AG08395 (cell line): ENCODE results near the gene LAMC2.

Experiments
- DNase-seq: peaks from one replicate; pipeline ENCODE4 v3.0.0; 2012; ENCODE audit warnings: mixed read lengths, low spot score

The LAMC2 gene

DNA sequence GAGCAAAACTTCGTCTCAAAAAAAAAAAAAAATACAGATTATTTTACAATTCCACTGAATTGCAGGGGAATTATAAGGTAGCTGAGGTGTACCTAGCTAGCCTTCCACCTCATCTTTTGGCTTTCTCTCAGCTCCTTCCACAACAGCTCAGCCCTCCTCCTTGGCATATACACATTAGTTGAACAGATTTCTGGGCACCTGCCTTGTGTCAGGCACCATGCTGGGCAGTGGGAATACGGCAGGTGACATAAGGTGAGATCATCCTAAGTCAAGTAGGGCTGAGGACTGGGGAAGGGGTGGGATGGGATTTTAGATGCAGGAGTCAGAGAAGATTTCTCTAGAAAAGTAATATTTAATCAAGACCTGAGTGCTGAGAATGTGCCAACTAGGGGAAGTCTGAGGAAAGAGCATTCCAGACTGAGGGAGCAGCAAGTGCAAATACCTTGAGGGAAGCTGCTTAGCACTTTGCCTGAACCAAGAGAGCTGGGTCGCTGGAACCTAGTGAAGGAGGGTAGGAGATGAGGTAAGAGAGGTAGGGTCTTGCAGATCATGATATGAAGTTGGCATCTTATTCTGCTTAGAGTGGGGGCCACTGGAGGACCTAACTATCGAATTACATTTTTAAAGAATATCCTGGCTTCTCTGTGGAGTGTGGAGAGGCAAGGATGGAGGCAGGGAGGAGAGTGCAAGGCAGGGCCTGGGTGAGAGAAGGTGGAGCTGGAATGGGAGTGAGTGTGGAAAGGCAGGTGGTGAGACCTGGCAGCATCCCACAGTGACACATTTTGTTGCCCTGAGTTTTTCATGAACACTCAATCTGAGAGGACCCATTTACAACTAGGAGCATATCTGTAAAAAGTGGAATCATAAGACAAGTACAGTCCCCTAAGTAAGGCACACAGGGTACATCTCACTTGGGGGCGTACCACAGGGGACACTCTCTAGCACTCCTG lies 28.2 kb downstream of the LAMC2 start:
- DNase-seq: no peak

DNA sequence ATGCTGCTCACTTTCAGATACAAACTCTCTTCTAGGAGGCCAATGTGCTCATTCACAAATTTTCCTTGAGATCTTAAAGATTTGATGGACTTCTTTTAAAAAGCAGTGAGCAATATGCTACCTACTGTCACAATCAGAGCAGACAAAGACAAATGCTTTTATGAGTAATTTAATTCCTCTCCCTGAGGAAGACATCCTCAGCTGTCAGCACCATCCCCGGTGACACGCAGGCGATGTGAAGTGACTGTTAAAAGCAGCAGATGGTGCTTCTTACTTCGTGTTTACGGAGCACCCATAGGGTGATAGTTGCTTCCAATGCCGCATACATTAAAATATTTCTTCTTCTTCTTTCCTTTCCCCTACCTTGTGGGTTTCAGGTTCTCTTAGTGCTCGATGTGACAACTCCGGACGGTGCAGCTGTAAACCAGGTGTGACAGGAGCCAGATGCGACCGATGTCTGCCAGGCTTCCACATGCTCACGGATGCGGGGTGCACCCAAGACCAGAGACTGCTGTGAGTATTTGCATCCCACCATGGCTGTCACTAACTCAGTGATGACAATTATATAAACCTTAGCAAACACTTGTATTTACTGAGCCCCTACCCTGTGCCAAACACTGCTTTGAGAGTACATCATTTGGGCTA lies 29.1 kb downstream of the LAMC2 start:
- no peak for DNase-seq

DNA sequence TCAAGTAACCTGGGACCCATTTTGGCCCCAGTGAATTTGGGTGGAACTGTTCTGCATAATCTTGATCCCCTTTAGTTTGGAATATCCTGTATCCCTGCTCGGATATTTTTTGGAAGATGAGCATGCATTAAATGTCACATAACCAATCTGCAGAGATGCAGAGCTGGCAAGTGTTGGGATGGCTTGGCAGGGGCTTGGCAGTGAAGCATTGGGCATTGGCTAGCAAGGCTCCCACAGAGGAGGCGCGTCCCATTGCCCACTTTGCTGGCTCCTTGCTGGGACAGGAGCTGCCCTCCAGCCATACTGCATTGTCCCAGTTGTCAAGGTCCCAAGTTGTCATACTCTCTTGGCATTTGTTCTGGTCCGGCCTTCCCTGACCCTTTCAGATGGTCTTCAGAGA lies 29.9 kb downstream of the LAMC2 start:
- DNase-seq: no peak

DNA sequence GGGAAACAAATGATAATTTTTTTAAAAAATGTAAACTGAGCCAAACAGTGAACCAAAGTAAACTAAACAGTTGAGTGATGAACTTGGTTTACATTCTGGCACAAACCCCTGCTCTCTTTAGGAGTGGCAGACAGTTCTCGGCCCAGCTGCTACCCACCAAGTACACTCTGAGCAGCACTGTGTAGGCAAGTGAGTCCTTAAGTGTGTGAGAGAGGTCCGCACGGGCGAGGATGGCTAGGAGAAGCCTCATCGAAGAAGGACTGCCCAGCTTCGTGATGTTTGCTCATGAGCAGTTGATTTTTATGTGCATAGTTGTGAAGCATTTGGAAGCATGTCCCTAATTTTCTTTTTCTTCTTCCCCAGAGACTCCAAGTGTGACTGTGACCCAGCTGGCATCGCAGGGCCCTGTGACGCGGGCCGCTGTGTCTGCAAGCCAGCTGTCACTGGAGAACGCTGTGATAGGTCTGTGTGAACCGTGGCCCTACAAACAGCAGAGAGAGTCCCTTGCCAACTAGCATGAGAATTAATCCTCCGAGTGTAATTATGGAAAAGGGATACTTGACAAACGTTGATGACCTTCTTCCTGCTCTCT lies 32.1 kb downstream of the LAMC2 start:
- peak; percentile 26 for DNase-seq

DNA sequence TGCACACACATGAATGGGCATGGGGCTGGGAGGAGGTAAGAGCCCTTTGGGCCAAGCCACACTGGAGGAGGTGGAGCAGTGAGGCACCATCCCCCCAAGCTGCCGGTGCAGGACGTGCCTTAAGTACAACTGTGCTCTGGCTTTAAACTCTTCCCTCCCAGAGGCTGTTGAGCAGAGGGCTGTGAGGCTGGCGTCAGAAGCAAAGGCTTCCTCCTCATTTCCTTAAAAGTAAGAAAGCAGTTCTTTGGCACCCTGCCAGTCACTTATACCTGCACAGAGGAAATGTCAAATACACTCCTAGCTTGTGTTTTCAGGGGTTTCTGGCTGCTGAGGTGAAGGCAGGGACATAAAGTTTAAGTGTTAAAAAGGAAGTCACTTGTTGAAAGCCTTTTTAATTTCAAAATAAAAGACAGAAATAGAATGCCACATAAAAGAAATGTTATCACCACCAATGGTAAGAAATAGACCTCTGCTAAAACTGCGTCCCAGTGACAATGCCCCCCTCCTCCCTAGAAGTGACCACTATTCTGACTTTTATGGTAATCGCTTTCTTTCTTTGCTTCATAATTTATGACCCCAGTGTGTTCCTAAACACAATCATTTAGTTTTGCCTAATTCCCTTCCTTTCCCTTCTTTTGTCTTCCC lies 33.0 kb downstream of the LAMC2 start:
- DNase-seq: no peak

DNA sequence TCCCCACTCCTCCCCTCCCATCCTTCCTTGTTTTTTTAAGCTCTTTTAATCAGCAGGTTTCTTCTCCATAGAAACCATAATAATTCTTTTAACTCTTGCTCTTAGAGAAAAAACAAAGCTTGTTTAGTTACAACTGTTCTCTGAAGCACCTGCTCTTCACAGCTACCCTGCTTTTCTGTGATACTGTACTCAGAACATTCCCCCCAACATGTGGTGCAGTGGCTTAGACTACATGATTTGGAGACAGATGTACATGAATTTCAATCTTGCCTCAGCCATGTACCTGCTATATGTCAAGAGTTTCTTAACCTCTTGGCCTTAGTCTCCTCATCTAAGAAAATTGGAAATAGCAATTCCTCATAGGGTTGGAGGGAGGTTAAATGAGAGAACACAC lies 33.5 kb downstream of the LAMC2 start:
- no peak for DNase-seq

GRCh38 chr1:183222909-183223308 lies 36.8 kb downstream of the LAMC2 start:
- DNase-seq: no peak

GRCh38 chr1:183223467-183223866 lies 37.4 kb downstream of the LAMC2 start:
- DNase-seq: peak; percentile 26

GRCh38 chr1:183226361-183226760 lies 40.3 kb downstream of the LAMC2 start:
- no peak for DNase-seq

- DNase-seq: no peak
Observed at GRCh38 chr1:183226963-183227362, 40.9 kb downstream of the LAMC2 start.

- DNase-seq: peak; percentile 62
Observed at GRCh38 chr1:183227422-183228346, 41.6 kb downstream of the LAMC2 start.

DNA sequence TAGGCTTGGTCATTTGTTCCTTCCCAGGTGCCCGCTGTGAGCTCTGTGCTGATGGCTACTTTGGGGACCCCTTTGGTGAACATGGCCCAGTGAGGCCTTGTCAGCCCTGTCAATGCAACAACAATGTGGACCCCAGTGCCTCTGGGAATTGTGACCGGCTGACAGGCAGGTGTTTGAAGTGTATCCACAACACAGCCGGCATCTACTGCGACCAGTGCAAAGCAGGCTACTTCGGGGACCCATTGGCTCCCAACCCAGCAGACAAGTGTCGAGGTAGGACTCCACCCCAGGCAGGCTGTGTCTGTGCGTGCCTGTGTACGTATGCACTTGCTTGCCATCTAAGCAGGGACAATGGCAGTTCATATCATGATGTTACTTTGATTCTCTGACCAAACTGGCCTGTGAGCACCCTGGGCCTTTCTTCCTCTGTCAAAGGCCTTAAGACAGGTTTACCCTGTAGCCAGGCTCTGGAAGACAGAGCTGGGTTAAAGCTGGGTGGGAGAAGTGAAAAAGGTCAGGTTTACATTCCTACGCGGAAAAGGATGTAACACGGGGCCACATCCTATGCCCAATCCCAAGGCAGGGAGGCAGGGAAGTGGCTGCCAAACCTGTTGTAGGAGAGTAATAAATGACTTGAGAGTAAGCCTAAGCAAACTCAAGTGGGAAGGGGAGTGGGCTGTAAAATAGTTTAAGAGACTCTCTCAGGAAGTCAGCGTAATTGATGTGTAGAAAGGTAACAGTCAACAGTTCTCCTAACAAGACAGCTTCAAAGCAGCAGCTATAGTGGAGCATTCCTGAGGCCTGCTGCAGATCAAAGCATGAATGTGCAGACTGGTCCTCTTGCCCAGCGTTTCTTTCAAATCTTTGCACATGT lies 42.5 kb downstream of the LAMC2 start:
- DNase-seq: no peak

DNA sequence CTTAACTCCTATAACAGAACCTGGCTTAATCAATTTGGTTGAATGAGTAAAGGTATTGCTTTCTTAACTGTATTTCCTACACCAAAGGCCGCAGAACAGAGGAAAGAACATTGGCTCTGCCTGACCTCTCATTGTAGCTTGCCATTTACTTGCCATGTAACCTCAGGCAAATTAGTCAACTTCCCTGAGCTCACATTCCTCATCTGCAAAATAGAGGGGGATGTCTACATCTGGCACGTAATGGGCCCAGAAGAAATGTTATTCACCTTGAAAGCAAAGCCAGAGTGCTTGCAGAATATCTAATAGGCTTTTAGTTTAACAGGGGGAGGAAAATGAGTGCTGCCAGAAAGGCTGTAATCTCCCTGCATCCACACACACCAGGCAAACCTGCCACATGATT lies 44.3 kb downstream of the LAMC2 start:
- no peak for DNase-seq

GRCh38 chr1:183231545-183231944 lies 45.5 kb downstream of the LAMC2 start:
- DNase-seq: no peak

- DNase-seq: no peak
Observed at GRCh38 chr1:183233113-183233512, 47.0 kb downstream of the LAMC2 start.

- peak; percentile 95 for DNase-seq
Observed at GRCh38 chr1:183234660-183235476, 48.8 kb downstream of the LAMC2 start.

DNA sequence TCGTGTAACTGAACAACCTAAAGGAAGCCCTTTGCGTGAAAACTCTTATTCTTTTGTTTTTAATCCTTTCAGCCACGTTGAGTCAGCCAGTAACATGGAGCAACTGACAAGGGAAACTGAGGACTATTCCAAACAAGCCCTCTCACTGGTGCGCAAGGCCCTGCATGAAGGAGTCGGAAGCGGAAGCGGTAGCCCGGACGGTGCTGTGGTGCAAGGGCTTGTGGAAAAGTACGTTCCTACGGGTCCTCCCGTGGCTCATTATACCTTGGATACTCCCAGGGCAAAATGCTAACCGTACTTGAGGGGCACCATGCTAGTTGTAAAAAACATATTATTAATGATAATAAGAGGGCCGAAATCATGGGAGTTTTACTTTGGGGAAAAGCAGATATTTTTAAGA lies 49.4 kb downstream of the LAMC2 start:
- DNase-seq: no peak

GRCh38 chr1:183236158-183236725 lies 50.2 kb downstream of the LAMC2 start:
- DNase-seq: no peak

DNA sequence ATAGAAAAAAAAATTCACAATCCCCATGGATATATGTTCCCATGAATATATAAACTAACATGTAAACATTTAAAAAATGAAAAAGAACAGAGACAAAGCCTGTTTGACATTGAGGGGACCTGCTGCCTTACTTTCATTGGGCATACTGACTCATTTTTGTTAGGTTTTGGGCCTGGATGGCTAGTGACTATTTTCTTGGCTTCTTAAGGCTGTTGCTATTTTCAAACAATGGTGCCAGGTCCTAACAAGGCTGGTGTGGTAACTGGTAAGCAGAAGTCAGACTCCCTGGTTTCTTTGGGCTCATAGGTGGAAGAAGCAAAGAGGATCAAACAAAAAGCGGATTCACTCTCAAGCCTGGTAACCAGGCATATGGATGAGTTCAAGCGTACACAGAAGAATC lies 51.0 kb downstream of the LAMC2 start:
- no peak for DNase-seq
